GM18505 (cell line): ENCODE measurements around the gene FIGNL2.
"Not testable (repeated sequence)": the region's sequence is repeated elsewhere in the genome, so short reads cannot be mapped to it uniquely, and the experiment has no call there.

Experiments used
- ATAC-seq: cut with Tn5 transposase; IDR thresholded peaks from one replicate; pipeline ENCODE4 v1.9.1; 2021; ENCODE audit not compliant: unreplicated experiment
- POLR2A ChIP-seq: IDR thresholded peaks from 4 replicates; pipeline ENCODE4 v1.6.1; 2011; ENCODE audit warnings: borderline replicate concordance; ENCODE audit not compliant: insufficient read depth, insufficient read length; ENCODE audit errors: extremely low read depth

The FIGNL2 gene

DNA sequence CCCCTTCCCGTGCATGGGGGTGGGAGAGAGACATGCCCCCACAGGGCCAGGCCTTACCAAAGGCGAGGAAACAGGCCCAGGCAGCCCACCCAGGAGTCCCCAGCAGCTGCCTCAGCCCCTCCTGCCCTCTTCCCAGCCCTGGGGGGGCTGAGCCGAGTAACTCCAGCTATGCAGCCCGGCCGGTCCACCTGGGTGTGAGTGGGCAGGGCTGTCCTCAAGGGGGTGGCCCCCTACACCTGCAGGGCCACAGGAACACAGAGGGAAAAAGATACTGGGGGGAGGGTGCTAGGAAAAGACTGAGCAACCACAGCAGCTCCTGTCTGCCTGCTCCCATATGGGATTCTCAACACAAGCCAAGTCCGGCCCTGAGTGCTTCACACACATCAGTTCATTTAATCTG lies 7.6 kb downstream of the FIGNL2 start:
- no peak for TF ChIP-seq POLR2A

DNA sequence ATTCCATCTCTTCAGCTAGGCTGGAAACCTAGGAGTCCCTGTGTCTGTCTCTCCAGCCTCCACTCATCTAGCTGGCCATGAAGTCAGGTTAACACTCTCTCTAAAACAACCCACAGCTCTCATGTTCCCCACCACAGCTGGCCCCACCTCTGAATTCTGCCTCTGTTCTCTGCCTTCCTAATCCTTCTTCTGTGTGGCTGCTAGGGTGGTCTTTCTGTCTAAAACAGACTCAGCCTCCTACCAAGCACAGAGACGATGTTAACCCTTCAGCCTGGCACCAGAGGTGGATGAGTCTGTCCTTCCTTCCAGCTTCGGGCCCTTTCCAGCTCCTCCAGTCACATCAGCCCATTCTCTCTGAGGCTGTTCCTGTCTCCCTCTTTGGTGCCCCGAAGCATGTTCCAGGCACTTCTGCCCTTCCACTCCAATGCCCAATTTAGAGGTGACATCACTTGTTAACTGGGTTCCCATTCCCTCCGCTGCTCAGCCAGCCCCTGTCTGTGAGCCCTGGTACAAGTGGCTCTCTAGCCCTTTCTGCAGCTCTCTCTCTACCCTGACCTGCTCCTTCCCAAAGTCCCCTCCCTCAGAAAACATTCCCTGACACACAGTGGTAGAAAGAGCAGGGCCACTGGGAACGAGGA lies 9.1 kb downstream of the FIGNL2 start:
- ATAC-seq: no peak
- no peak for TF ChIP-seq POLR2A

More for the DNA sequence above, 7.6 kb downstream of the FIGNL2 start:
- no peak for ATAC-seq

GRCh38 chr12:51838762-51839161 lies 9.8 kb downstream of the FIGNL2 start:
- ATAC-seq: no peak
- TF ChIP-seq POLR2A: no peak

DNA sequence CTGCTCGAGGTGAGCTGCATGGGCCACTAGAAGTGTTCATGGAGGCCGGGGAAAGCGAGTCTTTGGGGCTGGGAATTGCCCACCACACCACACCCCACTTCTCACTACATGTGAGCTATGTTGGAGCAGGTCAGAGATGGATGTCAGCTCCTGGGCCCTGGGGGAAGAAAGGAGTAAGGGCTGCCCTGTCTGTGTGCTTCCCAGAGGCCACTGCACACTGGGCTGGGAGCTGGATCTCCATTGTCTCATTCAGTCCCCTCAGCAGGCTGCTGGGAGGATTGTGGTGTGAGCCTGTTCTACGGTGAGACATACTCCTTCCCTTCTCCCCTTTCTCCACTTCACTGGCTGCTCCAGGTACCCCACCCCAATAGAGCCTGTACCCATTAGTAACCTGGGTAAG lies 10.5 kb downstream of the FIGNL2 start:
- TF ChIP-seq POLR2A: no peak
- ATAC-seq: no peak

- TF ChIP-seq POLR2A: no peak
- ATAC-seq: no peak
These were observed 11.2 kb downstream of the FIGNL2 start for GRCh38 chr12:51837286-51837685.

DNA sequence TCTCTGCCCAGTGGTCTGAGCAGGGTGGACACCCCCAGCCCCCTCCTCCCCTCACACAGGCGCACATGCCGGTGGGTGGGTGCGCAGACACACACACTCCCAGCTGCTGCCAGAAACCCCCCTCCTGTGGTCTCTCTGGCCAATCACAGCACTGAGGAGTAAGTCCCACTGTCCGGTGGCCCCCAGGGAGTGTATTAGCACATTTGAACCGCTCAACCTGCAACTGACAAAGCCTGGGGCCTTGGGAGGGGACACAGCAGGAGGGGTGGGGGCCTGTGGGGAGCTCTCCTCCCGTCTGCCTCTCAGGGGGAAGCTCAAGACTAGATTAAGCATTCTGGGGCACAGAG lies 11.7 kb downstream of the FIGNL2 start:
- TF ChIP-seq POLR2A: no peak
- ATAC-seq: no peak

DNA sequence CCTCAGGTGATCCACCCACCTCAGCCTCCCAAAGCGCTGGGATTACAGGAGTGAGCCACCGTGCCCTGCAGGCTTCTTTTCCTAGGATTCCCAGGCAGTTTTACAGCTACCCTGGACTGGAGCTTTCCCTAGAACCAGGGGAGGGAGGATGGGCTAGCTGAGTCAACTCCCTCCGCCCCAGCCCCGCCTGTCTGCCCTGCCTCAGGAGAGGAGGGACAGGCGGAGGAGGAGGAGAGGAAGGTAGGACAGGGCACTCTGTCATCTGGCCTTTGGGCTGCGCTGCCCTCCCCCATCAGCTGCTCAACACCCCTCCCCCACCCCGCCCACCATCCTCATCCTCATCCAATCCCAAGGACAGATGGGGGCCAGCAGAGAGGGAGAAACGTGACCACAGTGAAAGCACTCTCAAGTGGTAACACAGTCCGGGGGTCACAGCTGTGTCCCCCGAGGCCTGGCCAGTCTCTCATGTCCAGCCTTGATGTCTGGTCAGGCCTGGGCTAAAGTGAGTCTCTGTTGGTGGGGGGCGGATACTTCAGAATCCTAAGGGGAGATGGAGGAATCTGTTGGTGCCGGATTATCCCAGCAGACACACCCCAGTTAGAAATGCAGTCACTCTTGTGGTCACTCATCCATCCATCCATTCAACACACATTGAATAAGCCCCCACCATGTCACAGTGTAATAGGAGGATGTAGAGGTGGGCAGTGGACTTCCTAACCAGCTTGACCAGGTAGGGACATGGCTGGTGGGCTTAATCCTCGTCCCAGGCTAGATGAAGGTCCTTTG lies 12.3 kb downstream of the FIGNL2 start:
- no peak for ATAC-seq
- no peak for TF ChIP-seq POLR2A

DNA sequence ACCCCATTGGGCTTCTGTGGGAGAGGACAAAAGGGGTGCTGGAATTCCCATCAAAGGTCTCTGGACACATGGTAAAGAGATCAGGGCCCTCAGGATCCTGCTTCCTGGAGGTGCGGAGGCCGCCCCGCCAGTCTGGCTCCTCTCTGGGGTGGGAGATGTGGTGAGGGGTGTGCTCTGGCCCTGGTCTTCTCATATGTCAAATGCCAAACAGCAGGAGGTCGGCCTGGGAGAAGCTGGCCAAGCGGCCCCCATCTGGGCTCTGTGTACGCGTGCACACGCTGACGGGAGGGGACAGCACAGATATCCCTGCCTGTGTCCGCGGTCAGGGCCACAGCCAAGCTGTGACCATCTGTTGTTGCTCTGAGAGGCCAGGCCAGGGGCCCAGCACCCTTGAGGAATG lies 14.1 kb downstream of the FIGNL2 start:
- TF ChIP-seq POLR2A: no peak
- ATAC-seq: no peak

- ATAC-seq: no peak
- no peak for TF ChIP-seq POLR2A
These were observed 14.9 kb downstream of the FIGNL2 start for GRCh38 chr12:51833448-51834227.

- no peak for ATAC-seq
- no peak for TF ChIP-seq POLR2A
These were observed 16.0 kb downstream of the FIGNL2 start for GRCh38 chr12:51832354-51833107.

DNA sequence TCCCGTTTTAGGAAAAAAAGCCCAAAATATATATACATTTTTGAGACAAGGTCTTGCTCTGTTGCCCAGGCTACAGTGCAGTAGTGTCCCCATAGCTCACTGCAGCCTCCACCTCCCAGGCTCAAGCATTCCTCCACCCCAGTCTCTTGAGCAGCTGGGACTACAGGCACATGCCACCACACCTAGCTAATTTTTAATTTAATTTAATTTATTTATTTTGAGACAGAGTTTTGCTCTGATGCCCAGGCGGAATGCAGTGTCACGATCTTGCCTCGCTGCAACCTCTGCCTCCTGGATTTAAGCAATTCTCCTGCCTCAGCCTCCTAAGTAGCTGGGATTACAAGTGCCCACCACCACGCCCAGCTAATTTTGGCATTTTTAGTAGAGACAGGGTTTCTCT lies 16.7 kb downstream of the FIGNL2 start:
- ATAC-seq: not testable (repeated sequence)

DNA sequence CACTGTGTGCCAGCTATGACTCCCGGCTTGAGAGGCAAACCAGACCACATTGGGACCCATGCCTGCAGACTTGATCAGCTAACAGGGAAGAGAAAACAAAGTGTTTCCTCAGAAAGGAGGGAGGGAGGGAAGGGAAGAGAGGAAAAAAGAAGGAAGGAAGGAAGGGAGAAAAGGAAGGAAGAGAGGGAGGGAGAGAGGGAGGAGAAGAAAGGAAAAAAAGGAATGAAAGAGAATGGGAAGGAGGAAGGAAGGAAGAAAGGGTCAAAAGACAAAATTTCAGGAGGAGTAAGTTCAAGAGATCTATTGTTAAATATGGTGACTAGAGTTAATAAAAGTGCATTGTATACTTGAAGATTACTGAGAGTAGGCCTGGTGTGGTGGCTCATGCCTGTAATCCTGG lies 18.9 kb downstream of the FIGNL2 start:
- no peak for TF ChIP-seq POLR2A

DNA sequence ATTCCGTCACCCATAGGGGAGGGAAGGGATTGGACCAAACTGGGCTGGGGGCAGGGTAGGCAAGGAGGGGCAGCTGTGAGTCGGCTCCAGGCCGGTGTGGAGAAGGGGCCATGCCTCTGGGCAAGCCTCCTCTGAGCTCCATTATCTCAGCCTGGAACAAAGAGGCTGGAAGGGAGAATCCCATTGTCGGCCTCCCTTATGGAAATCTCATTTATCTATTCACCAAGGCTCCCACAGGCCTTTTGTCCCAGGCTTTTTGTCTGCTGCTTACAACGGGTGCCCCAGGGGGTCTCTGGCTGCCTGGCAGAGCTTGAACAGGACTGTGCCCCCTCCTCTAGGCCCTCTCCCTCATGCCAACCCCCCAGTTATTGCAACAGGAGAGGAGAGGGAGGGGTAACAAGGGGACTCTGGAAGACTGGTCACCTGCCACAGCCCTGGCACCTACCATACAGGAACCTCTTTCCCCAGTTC lies 19.5 kb downstream of the FIGNL2 start:
- ATAC-seq: no peak
- no peak for TF ChIP-seq POLR2A

More for the DNA sequence above, 18.9 kb downstream of the FIGNL2 start:
- ATAC-seq: no peak
